Stomach (tissue), 9 donors: ENCODE results near the gene FDXR. TPM values are rescaled to one million over a fixed set of nuclear protein-coding genes. Genes with fewer than 3 reads are reported as not detected.

Experiments used
- DNase-seq, 2 donors: peaks; one replicate each; pipeline versions ENCODE4 v3.0.0 to v3.0.0-alpha.2; 2013 to 2019
- H3K27ac ChIP-seq, 5 donors: fragments of 200-600 bp in 4 of 5; sonication (generic) in 4 of 5; one replicate each; pipeline ENCODE4 v1.5.1; 2013 to 2019; ENCODE audit warnings: mild to moderate bottlenecking in 1 of 5, moderate library complexity in 1 of 5
- H3K27me3 ChIP-seq, 3 donors: fragments of 200-600 bp; sonication (generic); one replicate each; pipeline ENCODE4 v1.5.1; 2017 to 2019; ENCODE audit warnings: mixed run types in 1 of 3
- H3K36me3 ChIP-seq, 4 donors: fragments of 200-600 bp; sonication (generic); 1 replicate in 3 of 4; 2 replicates in 1 of 4; pipeline ENCODE4 v1.5.1; 2016 to 2019
- H3K4me1 ChIP-seq, 4 donors: fragments of 200-600 bp; sonication (generic); one replicate each; pipeline ENCODE4 v1.5.1; 2016 to 2019
- H3K4me3 ChIP-seq, 4 donors: fragments of 200-600 bp; sonication (generic) in 3 of 4; one replicate each; pipeline ENCODE4 v1.5.1; 2016 to 2019; ENCODE audit warnings: mild to moderate bottlenecking in 1 of 4
- H3K9me3 ChIP-seq, 4 donors: fragments of 200-600 bp; sonication (generic); one replicate each; pipeline ENCODE4 v1.5.1; 2016 to 2019
- CTCF ChIP-seq, 7 experiments: fragments of 450-650 bp in 4 of 7; fragments of 200-600 bp in 3 of 7; sonication (generic) in 3 of 7; IDR thresholded peaks; one replicate each; pipeline ENCODE4 v1.5.1; 2016 to 2019; ENCODE audit warnings: antibody characterized with exemption in 7 of 7, control low read depth in 2 of 7, mild to moderate bottlenecking in 1 of 7
- EP300 ChIP-seq: sonication (generic); formaldehyde crosslinking; IDR thresholded peaks from one replicate; pipeline ENCODE4 v1.6.1; 2017; ENCODE audit warnings: antibody characterized with exemption
- POLR2A ChIP-seq, 4 donors: fragments of 450-650 bp; IDR thresholded peaks; one replicate each; pipeline ENCODE4 v1.6.1; 2016; ENCODE audit warnings: antibody characterized with exemption in 4 of 4, control low read depth in 2 of 4, mild to moderate bottlenecking in 1 of 4, moderate library complexity in 1 of 4
- POLR2AphosphoS5 ChIP-seq, 3 donors: sonication (generic); formaldehyde crosslinking; IDR thresholded peaks; one replicate each; pipeline ENCODE4 v1.6.1; 2016; ENCODE audit warnings: antibody characterized with exemption in 3 of 3
- WGBS, 5 donors: extraction: QIAGEN DNeasy Blood & Tissue Kit in 3 of 5; methylation state at CpG; one replicate each; pipeline versions ENCODE4 v1.1.5 to v1.1.7; 2013 to 2018; 5-methylcytosine and 5-hydroxymethylcytosine counted together
- intact Hi-C: fragments of 100-400 bp; cut with DNase I; formaldehyde crosslinking; loops from one replicate; pipeline ENCODE4 v1.15.1; 2023; ENCODE audit warnings: low total_unique reads
- polyA plus RNA-seq, 3 donors: library from polyadenylated mRNA; stranded (reverse); fragments of 200-250 nt; gene quantifications; one replicate each; pipeline ENCODE4 v1.2.3, GENCODE V29; 2013
- total RNA-seq, 5 donors: library from RNA; depleted of rRNA; stranded (reverse); fragments of >200 nt; gene quantifications; one replicate each; pipeline versions ENCODE4 v1.1.0 to v1.2.3, GENCODE V29; 2014 to 2016
- donor health status: healthy with polysubstance abuse.
- donor health status: Bipolar disorder and iron deficiency.
- donor health status: healthy.

FDXR gene
- total and polyA plus RNA-seq, 8 donors = 0.58 to 94.1 (median 13.9) TPM

- DNase-seq = no peak
- H3K4me3 ChIP-seq = no peak overlapping the region
- peaks cover 0 to 61% (median 51%) of the 10 kb centered on the region in 4 donors for H3K36me3 ChIP-seq
Observed at GRCh38 chr17:74827800-74828199, 45.0 kb downstream of the FDXR start.

GRCh38 chr17:74825952-74826719 lies 46.7 kb downstream of the FDXR start:
- 77 to 88% (median 85%) methylated on average over 9 of the region's 9 CpGs for WGBS, 5 donors
- H3K27me3 ChIP-seq = no peaks in the 10 kb centered on the region
- intact Hi-C loops = no loop called here
- peaks cover 0 to 15% (median 0%) of the 10 kb centered on the region in 4 donors for H3K4me1 ChIP-seq
- H3K9me3 ChIP-seq = no peaks in the 10 kb centered on the region
- DNase-seq = peak in 1 of 2 donors; percentile 56
- H3K36me3 ChIP-seq = peaks cover 0 to 74% (median 59%) of the 10 kb centered on the region in 4 donors
- no peak overlapping the region for H3K27ac ChIP-seq
- TF ChIP-seq CTCF (IDR thresholded peaks at IDR 0.05) (no peak), POLR2A (IDR thresholded peaks at IDR 0.05) (no peak), EP300 (no peak), POLR2AphosphoS5 (IDR thresholded peaks at IDR 0.05) (no peak)
- H3K4me3 ChIP-seq = no peak overlapping the region

More at GRCh38 chr17:74827800-74828199, 45.0 kb downstream of the FDXR start:
- TF ChIP-seq POLR2AphosphoS5 (IDR thresholded peaks at IDR 0.05) (no peak), CTCF (IDR thresholded peaks at IDR 0.05) (no peak), EP300 (no peak), POLR2A (IDR thresholded peaks at IDR 0.05) (no peak)
- Histone ChIP-seq H3K27ac (no peak overlapping the region), H3K27me3 (no peaks in the 10 kb centered on the region), H3K4me1 (peaks cover 0 to 2% (median 0%) of the 10 kb centered on the region in 4 donors), H3K9me3 (no peaks in the 10 kb centered on the region)
- intact Hi-C loops = no loop called here
- 83 to 93% (median 90%) methylated on average over 5 to 11 of the region's 11 CpGs for WGBS, 5 donors

GRCh38 chr17:74824961-74825627 lies 47.7 kb downstream of the FDXR start:
- no peak for DNase-seq
- Histone ChIP-seq H3K27ac (no peak overlapping the region), H3K9me3 (no peaks in the 10 kb centered on the region), H3K36me3 (peaks cover 0 to 74% (median 59%) of the 10 kb centered on the region in 4 donors), H3K4me3 (no peak overlapping the region), H3K27me3 (no peaks in the 10 kb centered on the region), H3K4me1 (peaks cover 0 to 15% (median 0%) of the 10 kb centered on the region in 4 donors)
- TF ChIP-seq CTCF (IDR thresholded peaks at IDR 0.05) (no peak), POLR2AphosphoS5 (IDR thresholded peaks at IDR 0.05) (no peak), EP300 (no peak), POLR2A (IDR thresholded peaks at IDR 0.05) (no peak)
- intact Hi-C loops = no loop called here
- WGBS, 5 donors = 58 to 80% (median 75%) methylated on average over 8 to 11 of the region's 11 CpGs

DNA sequence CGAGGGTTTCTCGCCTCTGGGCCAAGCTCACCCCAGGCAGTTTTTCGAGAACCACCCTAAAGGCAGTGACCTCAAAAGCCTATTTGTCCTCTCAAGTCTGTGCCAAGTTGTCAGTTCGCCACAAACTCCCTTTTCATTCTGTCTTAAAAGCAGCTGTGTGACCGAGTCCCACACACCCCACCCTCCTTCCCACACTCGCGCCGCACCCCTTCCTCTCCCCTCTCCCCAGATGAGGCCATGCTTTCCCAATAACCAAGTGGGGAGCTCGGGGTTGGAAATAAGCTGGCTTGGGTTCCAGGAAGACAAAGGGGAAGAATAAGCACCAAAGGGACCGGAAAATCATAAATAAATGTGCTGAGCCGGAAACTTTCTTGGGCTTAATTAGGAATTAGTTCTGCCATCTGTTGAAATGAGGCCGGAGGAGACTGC lies 49.8 kb downstream of the FDXR start:
- H3K4me3 ChIP-seq = no peak overlapping the region
- DNase-seq = no peak
- intact Hi-C loops = no loop called here
- TF ChIP-seq POLR2A (IDR thresholded peaks at IDR 0.05) (no peak), EP300 (no peak), POLR2AphosphoS5 (IDR thresholded peaks at IDR 0.05) (no peak), CTCF (IDR thresholded peaks at IDR 0.05) (no peak)
- H3K9me3 ChIP-seq = no peaks in the 10 kb centered on the region
- peaks cover 0 to 76% (median 57%) of the 10 kb centered on the region in 4 donors for H3K36me3 ChIP-seq
- no peaks in the 10 kb centered on the region for H3K27me3 ChIP-seq
- 71 to 77% (median 72%) methylated on average over 12 of the region's 12 CpGs for WGBS, 5 donors
- H3K4me1 ChIP-seq = peaks cover 0 to 15% (median 0%) of the 10 kb centered on the region in 4 donors
- peak overlapping the region in 1 of 5 donors; percentile 39 for H3K27ac ChIP-seq
